Neural progenitor cell (in vitro differentiated cells): ENCODE measurements around the gene APCDD1L. TPM values are rescaled to one million over a fixed set of nuclear protein-coding genes. Genes with fewer than 3 reads are reported as not detected.

Experiments used
- DNase-seq: peaks from one replicate; pipeline ENCODE4 v3.0.0-alpha.2; 2016; ENCODE audit warnings: low spot score
- H2AFZ ChIP-seq: fragments of 200-600 bp; sonication (generic); replicated peaks from 2 replicates; pipeline ENCODE4 v1.6.1; 2016; ENCODE audit warnings: antibody characterized with exemption
- H3F3A ChIP-seq: fragments of 200-600 bp; sonication (generic); 2 replicates; pipeline ENCODE4 v1.6.1; 2016; ENCODE audit warnings: antibody characterized with exemption, low read depth
- H3K27ac ChIP-seq: fragments of 200-600 bp; sonication (generic); 2 replicates; pipeline ENCODE4 v1.5.1; 2016; ENCODE audit warnings: mild to moderate bottlenecking
- H3K27me3 ChIP-seq: fragments of 200-600 bp; sonication (generic); 2 replicates; pipeline ENCODE4 v1.6.1; 2016; ENCODE audit warnings: mild to moderate bottlenecking, moderate library complexity
- H3K36me3 ChIP-seq: fragments of 200-600 bp; sonication (generic); 2 replicates; pipeline ENCODE4 v1.5.1; 2016
- H3K4me1 ChIP-seq: fragments of 200-600 bp; sonication (generic); 2 replicates; pipeline ENCODE4 v1.6.1; 2016; ENCODE audit warnings: mixed run types
- H3K4me2 ChIP-seq: fragments of 200-600 bp; sonication (generic); 2 replicates; pipeline ENCODE4 v1.6.1; 2016
- H3K4me3 ChIP-seq: fragments of 200-600 bp; sonication (generic); 2 replicates; pipeline ENCODE4 v1.5.1; 2016
- H3K79me2 ChIP-seq: fragments of 200-600 bp; sonication (generic); 2 replicates; pipeline ENCODE4 v1.6.1; 2016; ENCODE audit warnings: low read depth
- H3K9ac ChIP-seq: fragments of 200-600 bp; sonication (generic); 2 replicates; pipeline ENCODE4 v1.6.1; 2016
- H3K9me3 ChIP-seq: fragments of 200-600 bp; sonication (generic); 2 replicates; pipeline ENCODE4 v1.5.1; 2016; ENCODE audit warnings: low read depth
- H4K20me1 ChIP-seq: fragments of 200-600 bp; sonication (generic); 2 replicates; pipeline ENCODE4 v1.6.1; 2016; ENCODE audit warnings: low read depth
- H3K27ac Mint-ChIP-seq: 3 replicates; pipeline ENCODE4 v1.8.0; 2021; ENCODE audit warnings: mixed read lengths
- H3K27me3 Mint-ChIP-seq: 2 replicates; pipeline ENCODE4 v1.8.0; 2022; ENCODE audit warnings: low read depth, mild to moderate bottlenecking, inconsistent platforms, moderate library complexity, mixed read lengths; ENCODE audit not compliant: insufficient read depth
- H3K36me3 Mint-ChIP-seq: 3 replicates; pipeline ENCODE4 v1.8.0; 2021; ENCODE audit warnings: mixed read lengths
- H3K4me1 Mint-ChIP-seq: 3 replicates; pipeline ENCODE4 v1.8.0; 2021; ENCODE audit warnings: mixed read lengths
- H3K4me3 Mint-ChIP-seq: 3 replicates; pipeline ENCODE4 v1.8.0; 2021; ENCODE audit warnings: mild to moderate bottlenecking, moderate library complexity, mixed read lengths
- H3K9me3 Mint-ChIP-seq: 3 replicates; pipeline ENCODE4 v1.8.0; 2020; ENCODE audit warnings: mixed read lengths
- EZH2 ChIP-seq: fragments of 200-600 bp; sonication (generic); IDR thresholded peaks from 2 replicates; pipeline ENCODE4 v1.6.1; 2017; ENCODE audit warnings: antibody characterized with exemption, mild to moderate bottlenecking, moderate library complexity
- EZH2phosphoT487 ChIP-seq: fragments of 200-600 bp; sonication (generic); IDR thresholded peaks from 2 replicates; pipeline ENCODE4 v1.6.1; 2017; ENCODE audit warnings: antibody characterized with exemption
- total RNA-seq: library from RNA; depleted of rRNA; stranded (reverse); fragments of >200 nt; gene quantifications from 2 replicates; pipeline ENCODE4 v1.2.3, GENCODE V29; 2015; ENCODE audit warnings: low replicate concordance
- TF ChIP-seq, protein P1 (sequence below): fragments of 200-600 bp; sonication (generic); IDR thresholded peaks from 2 replicates; pipeline ENCODE4 v1.5.1; 2017; ENCODE audit warnings: antibody characterized with exemption, mild to moderate bottlenecking

APCDD1L gene
- total RNA-seq, 1 donor from 2014 or later: not detected

DNA sequence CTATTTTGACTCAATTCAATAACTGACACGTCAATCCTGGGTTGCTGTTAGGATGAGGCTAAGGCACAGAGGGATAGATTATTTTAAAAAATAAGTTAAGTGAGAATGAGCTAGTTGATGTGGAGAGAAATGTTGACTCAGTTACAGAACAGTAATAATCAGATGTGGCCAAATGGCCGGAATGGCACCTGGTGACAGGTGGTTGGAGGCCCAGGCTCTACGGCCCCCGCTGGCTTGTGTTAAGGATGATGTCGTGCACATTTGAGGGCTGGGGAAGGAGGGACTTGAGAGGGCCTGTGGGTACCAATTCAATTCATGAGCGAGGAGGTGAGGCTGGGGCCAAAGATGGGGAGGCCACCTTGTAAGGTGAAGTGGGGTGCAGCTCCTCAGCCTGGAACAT lies 31.7 kb downstream of the APCDD1L start:
- Mint-ChIP-seq H3K4me1 (no peaks in the 10 kb centered on the region), H3K4me3 (no peak overlapping the region), H3K9me3 (peaks cover 53% of the 10 kb centered on the region), H3K36me3 (peaks cover 1% of the 10 kb centered on the region), H3K27me3 (peaks cover 6% of the 10 kb centered on the region), H3K27ac (no peak overlapping the region)
- Histone ChIP-seq H3K4me1 (peaks cover 7% of the 10 kb centered on the region), H3K27me3 (no peaks in the 10 kb centered on the region), H3K4me2 (no peak overlapping the region), H2AFZ (no peak overlapping the region), H3F3A (no peaks in the 10 kb centered on the region), H3K4me3 (no peak overlapping the region), H3K79me2 (no peaks in the 10 kb centered on the region), H3K9ac (no peak overlapping the region), H3K9me3 (peaks cover 13% of the 10 kb centered on the region), H4K20me1 (no peaks in the 10 kb centered on the region), H3K27ac (no peak overlapping the region), H3K36me3 (no peaks in the 10 kb centered on the region)
- DNase-seq: no peak
- TF ChIP-seq EZH2phosphoT487: no peak
- TF ChIP-seq, protein P1, sequence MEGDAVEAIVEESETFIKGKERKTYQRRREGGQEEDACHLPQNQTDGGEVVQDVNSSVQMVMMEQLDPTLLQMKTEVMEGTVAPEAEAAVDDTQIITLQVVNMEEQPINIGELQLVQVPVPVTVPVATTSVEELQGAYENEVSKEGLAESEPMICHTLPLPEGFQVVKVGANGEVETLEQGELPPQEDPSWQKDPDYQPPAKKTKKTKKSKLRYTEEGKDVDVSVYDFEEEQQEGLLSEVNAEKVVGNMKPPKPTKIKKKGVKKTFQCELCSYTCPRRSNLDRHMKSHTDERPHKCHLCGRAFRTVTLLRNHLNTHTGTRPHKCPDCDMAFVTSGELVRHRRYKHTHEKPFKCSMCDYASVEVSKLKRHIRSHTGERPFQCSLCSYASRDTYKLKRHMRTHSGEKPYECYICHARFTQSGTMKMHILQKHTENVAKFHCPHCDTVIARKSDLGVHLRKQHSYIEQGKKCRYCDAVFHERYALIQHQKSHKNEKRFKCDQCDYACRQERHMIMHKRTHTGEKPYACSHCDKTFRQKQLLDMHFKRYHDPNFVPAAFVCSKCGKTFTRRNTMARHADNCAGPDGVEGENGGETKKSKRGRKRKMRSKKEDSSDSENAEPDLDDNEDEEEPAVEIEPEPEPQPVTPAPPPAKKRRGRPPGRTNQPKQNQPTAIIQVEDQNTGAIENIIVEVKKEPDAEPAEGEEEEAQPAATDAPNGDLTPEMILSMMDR: no peak
- TF ChIP-seq EZH2: no peak

DNA sequence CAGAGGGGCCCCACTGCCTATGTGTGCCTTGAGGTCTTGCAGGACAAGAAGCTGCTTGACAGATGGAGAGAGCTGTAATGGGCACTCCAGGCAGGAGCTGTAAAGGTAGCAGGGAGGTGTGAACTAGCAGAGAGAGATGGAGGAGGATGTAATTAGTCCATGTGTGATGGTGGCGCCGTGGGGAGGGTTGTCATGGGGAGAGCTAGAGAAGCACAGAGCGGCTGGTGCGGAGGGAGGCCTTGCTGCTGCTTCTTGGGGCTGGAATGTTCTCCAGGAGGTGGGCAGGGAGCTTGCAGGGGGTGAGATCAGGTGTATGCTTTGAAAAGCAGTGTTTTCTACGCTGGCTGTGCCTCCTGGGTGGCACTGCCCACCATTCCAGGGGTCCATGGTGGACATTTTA lies 32.1 kb downstream of the APCDD1L start:
- peaks cover 1% of the 10 kb centered on the region for H3K36me3 Mint-ChIP-seq
- H3K4me3 ChIP-seq: no peak overlapping the region
- H3K27ac Mint-ChIP-seq: no peak overlapping the region
- no peaks in the 10 kb centered on the region for H3K27me3 ChIP-seq
- peaks cover 52% of the 10 kb centered on the region for H3K9me3 Mint-ChIP-seq
- no peak overlapping the region for H3K4me2 ChIP-seq
- H3K27me3 Mint-ChIP-seq: peaks cover 6% of the 10 kb centered on the region
- no peak overlapping the region for H2AFZ ChIP-seq
- no peaks in the 10 kb centered on the region for H3K36me3 ChIP-seq
- H3K79me2 ChIP-seq: no peaks in the 10 kb centered on the region
- H3K27ac ChIP-seq: no peak overlapping the region
- H3K4me1 ChIP-seq: peaks cover 7% of the 10 kb centered on the region
- no peak for DNase-seq
- H3K4me3 Mint-ChIP-seq: no peak overlapping the region
- H3K9ac ChIP-seq: no peak overlapping the region
- H3K4me1 Mint-ChIP-seq: no peaks in the 10 kb centered on the region
- no peaks in the 10 kb centered on the region for H3F3A ChIP-seq
- H3K9me3 ChIP-seq: peaks cover 11% of the 10 kb centered on the region
- TF ChIP-seq EZH2phosphoT487: no peak
- TF ChIP-seq, protein P1: no peak
- H4K20me1 ChIP-seq: no peaks in the 10 kb centered on the region

DNA sequence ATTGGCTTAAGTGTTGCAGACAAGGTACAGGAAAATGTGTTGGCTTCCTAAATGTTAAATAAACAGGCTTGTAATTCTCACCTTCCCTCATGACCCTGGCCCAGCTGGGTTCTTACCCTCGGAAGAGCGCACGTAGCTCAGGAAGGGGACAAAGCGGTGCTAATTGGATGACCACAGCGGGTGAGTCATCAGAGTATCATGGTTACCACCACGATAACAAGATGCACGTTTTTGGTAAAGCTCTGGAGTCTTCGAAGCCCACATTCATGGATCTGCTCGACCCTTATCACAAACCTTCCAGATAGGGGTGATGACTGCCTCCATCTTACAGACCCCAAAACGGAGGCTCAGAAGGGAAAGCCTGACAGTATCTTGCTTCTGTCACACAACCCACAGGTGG lies 32.8 kb downstream of the APCDD1L start:
- no peaks in the 10 kb centered on the region for H3K4me1 Mint-ChIP-seq
- H3K36me3 Mint-ChIP-seq: peaks cover 1% of the 10 kb centered on the region
- Histone ChIP-seq H4K20me1 (no peaks in the 10 kb centered on the region), H3K4me3 (no peak overlapping the region), H3K4me1 (peaks cover 7% of the 10 kb centered on the region), H3K4me2 (no peak overlapping the region), H3F3A (no peaks in the 10 kb centered on the region), H3K27me3 (no peaks in the 10 kb centered on the region), H3K9me3 (peaks cover 11% of the 10 kb centered on the region), H2AFZ (no peak overlapping the region), H3K9ac (no peak overlapping the region), H3K27ac (no peak overlapping the region), H3K79me2 (no peaks in the 10 kb centered on the region), H3K36me3 (no peaks in the 10 kb centered on the region)
- peaks cover 6% of the 10 kb centered on the region for H3K27me3 Mint-ChIP-seq
- no peak overlapping the region for H3K27ac Mint-ChIP-seq
- no peak for DNase-seq
- no peak overlapping the region for H3K4me3 Mint-ChIP-seq
- TF ChIP-seq, protein P1: no peak
- no peak for TF ChIP-seq EZH2phosphoT487
- no peak for TF ChIP-seq EZH2
- peaks cover 51% of the 10 kb centered on the region for H3K9me3 Mint-ChIP-seq
